ENCODE data around the gene MAP6D1.

Gene MAP6D1

DNA sequence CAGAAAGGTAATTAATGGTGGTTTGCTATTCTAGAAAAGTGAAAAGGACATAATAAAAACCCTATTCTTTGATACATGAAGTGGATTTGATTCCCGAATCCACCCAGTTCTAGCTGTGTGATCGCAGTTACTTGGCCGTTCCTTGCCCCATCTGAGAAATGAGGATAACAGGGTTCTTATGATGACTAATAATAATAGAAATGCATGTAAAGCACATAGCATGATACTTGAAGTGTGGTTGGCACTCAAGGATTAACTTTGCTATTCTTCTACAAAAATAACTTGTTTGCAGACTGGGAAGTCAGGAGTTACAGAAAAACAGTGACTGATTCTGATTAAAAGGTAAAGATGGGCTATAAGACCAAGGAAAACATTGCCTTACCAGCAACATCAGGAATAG, 32.5 kb upstream of the MAP6D1 start (continued):
- TF ChIP-seq ZNF610 (tag by site-specific recombination; IDR thresholded peaks at IDR 0.05; ENCODE audit: borderline replicate concordance): no peak
- TF ChIP-seq ZNF121 (tag by site-specific recombination; IDR thresholded peaks at IDR 0.05): no peak
- TF ChIP-seq ZNF530 (tag by site-specific recombination; IDR thresholded peaks at IDR 0.05; ENCODE audit: low read depth): no peak
- TF ChIP-seq INSM2 (tag by site-specific recombination; IDR thresholded peaks at IDR 0.05): no peak
- no peak for TF ChIP-seq PBX3 (CRISPR knock-in tag; IDR thresholded peaks at IDR 0.05)
- TF ChIP-seq WT1 (tag by site-specific recombination; IDR thresholded peaks at IDR 0.05): no peak

- CTCF ChIA-PET: no interaction called here
Measured at GRCh38 chr3:183854318-183855035, 29.1 kb upstream of the MAP6D1 start.

DNA sequence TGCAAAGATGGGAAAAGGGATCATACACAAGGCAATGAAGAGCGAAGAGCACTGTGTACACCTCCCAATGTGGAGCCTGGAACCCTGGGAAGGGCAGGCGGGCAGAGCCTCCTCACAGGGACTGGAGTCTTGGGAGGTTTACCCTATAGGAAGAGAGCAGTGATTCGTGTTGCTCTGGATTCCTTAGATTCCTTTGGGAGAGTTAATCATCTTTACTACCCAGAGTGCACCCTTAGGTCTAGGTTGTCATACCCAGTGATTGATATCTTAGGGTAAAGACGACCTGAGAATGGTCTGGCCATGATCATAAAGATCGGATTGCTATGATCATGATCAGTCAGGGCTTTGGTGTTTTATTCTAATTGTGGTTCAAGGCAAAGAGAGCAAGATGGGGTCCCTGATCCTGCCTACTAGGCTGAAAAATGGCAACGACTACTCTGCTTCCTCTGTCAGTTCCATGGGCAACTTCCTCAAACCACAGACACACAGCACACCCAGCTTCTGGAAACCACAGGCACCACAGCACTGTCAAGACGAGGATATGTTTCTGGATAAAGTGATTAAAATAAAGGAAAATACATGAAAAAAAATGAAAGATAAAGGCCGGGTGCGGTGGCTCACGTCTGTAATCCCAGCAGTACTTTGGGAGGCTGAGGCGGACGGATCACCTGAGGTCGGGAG, 20.4 kb upstream of the MAP6D1 start:
- H3K4me3 ChIP-seq (ENCODE audit: low read depth, low read length): no peak overlapping the region
- no peaks in the 10 kb centered on the region for H3K9me3 ChIP-seq (ENCODE audit: control insufficient read depth, insufficient read depth, low read depth, low read length)
- no peak overlapping the region for H3K27ac ChIP-seq (ENCODE audit: extremely low read depth, low read depth, low read length)
- ChIA-PET POLR2A (no interaction called here), CTCF (no interaction called here)
- peaks cover 11 to 70% of the 10 kb centered on the region in 2 experiments; a peak in 2 of 3 replicates for H3K36me3 ChIP-seq (ENCODE audit: control insufficient read depth in 2 of 2, insufficient read depth in 1 of 2, low read length in 2 of 2)
- TF ChIP-seq SCRT2 (tag by site-specific recombination; IDR thresholded peaks at IDR 0.05) (no peak), ZNF157 (tag by site-specific recombination; IDR thresholded peaks at IDR 0.05) (no peak), REPIN1 (tag by site-specific recombination; IDR thresholded peaks at IDR 0.05; ENCODE audit: low read depth) (no peak), ZNF174 (tag by site-specific recombination; IDR thresholded peaks at IDR 0.05) (no peak), KLF8 (tag by site-specific recombination; IDR thresholded peaks at IDR 0.05) (no peak)
- no peaks in the 10 kb centered on the region for H3K4me1 ChIP-seq (ENCODE audit: control insufficient read depth, insufficient read depth, low read length)

More at GRCh38 chr3:183854318-183855035, 29.1 kb upstream of the MAP6D1 start:
- H3K27ac ChIP-seq (ENCODE audit: extremely low read depth, low read depth, low read length): no peak overlapping the region
- H3K9me3 ChIP-seq (ENCODE audit: control insufficient read depth, insufficient read depth, low read depth, low read length): no peaks in the 10 kb centered on the region
- POLR2A ChIA-PET: interaction anchor here (0.6 kb wide), 1 partner anchor 220 kb away, joined by 7 read pairs; no protein-coding TSS in a partner anchor
- H3K4me1 ChIP-seq (ENCODE audit: control insufficient read depth, insufficient read depth, low read length): no peaks in the 10 kb centered on the region
- peaks cover 16 to 59% of the 10 kb centered on the region in 2 experiments; a peak in 2 of 3 replicates for H3K36me3 ChIP-seq (ENCODE audit: control insufficient read depth in 2 of 2, insufficient read depth in 1 of 2, low read length in 2 of 2)
- TF ChIP-seq ZNF623 (tag by site-specific recombination; IDR thresholded peaks at IDR 0.05): no peak
- 0 out of 2 replicates have a peak, but pooled peaks have one; percentile 44 for TF ChIP-seq ZNF10 (tag by site-specific recombination; IDR thresholded peaks at IDR 0.05)
- no peak for TF ChIP-seq ZNF350 (tag by site-specific recombination; IDR thresholded peaks at IDR 0.05)
- no peak for TF ChIP-seq WT1 (tag by site-specific recombination; IDR thresholded peaks at IDR 0.05)
- H3K4me3 ChIP-seq (ENCODE audit: low read depth, low read length): no peak overlapping the region

DNA sequence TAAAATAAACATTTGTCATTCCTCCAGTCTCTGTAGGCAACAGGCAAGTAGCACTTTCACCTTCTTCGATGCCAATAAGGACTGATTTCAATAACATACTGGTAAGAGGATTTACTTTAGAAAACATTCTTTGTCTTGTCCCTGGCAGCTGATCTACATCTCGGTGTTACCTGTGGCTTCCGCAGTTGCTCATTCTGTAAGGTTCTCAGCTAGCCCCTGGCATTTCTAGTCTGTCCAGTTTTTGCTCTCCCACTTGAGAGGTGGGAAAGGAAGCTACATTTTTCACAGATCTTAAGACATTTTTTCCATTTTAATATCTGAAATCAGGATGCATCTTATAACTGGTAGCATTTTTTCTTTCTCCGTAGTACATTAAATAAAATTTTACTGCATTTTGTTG, 19.7 kb upstream of the MAP6D1 start:
- TF ChIP-seq ZNF623 (tag by site-specific recombination; IDR thresholded peaks at IDR 0.05): no peak
- peak; percentile 8 for TF ChIP-seq SCRT2 (tag by site-specific recombination; IDR thresholded peaks at IDR 0.05)
- TF ChIP-seq SCRT1 (tag by site-specific recombination; IDR thresholded peaks at IDR 0.05; ENCODE audit: borderline replicate concordance): 0 out of 2 replicates have a peak, but pooled peaks have one; percentile 25
- TF ChIP-seq KLF16 (tag by site-specific recombination; IDR thresholded peaks at IDR 0.05): no peak
- TF ChIP-seq ZBTB1 (tag by site-specific recombination; IDR thresholded peaks at IDR 0.05): no peak
- TF ChIP-seq ZNF843 (tag by site-specific recombination; IDR thresholded peaks at IDR 0.05): no peak
- TF ChIP-seq, protein P1, sequence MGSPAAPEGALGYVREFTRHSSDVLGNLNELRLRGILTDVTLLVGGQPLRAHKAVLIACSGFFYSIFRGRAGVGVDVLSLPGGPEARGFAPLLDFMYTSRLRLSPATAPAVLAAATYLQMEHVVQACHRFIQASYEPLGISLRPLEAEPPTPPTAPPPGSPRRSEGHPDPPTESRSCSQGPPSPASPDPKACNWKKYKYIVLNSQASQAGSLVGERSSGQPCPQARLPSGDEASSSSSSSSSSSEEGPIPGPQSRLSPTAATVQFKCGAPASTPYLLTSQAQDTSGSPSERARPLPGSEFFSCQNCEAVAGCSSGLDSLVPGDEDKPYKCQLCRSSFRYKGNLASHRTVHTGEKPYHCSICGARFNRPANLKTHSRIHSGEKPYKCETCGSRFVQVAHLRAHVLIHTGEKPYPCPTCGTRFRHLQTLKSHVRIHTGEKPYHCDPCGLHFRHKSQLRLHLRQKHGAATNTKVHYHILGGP (tag by site-specific recombination; IDR thresholded peaks at IDR 0.05): no peak
- Histone ChIP-seq H3K27ac (ENCODE audit: extremely low read depth, low read depth, low read length) (no peak overlapping the region), H3K4me3 (ENCODE audit: low read depth, low read length) (no peak overlapping the region), H3K4me1 (ENCODE audit: control insufficient read depth, insufficient read depth, low read length) (no peaks in the 10 kb centered on the region), H3K36me3 (ENCODE audit: control insufficient read depth in 2 of 2, insufficient read depth in 1 of 2, low read length in 2 of 2) (peaks cover 15 to 69% of the 10 kb centered on the region in 2 experiments; a peak in 2 of 3 replicates), H3K9me3 (ENCODE audit: control insufficient read depth, insufficient read depth, low read depth, low read length) (no peaks in the 10 kb centered on the region)
- POLR2A ChIA-PET: no interaction called here
- CTCF ChIA-PET: interaction anchor here (0.5 to 0.6 kb wide), 2 partner anchors 345 to 355 kb away, joined by 3 read pairs; no protein-coding TSS in a partner anchor

Measured in HEK293 (cell line).